ENCODE results near the gene SCG5.

The SCG5 gene

DNA sequence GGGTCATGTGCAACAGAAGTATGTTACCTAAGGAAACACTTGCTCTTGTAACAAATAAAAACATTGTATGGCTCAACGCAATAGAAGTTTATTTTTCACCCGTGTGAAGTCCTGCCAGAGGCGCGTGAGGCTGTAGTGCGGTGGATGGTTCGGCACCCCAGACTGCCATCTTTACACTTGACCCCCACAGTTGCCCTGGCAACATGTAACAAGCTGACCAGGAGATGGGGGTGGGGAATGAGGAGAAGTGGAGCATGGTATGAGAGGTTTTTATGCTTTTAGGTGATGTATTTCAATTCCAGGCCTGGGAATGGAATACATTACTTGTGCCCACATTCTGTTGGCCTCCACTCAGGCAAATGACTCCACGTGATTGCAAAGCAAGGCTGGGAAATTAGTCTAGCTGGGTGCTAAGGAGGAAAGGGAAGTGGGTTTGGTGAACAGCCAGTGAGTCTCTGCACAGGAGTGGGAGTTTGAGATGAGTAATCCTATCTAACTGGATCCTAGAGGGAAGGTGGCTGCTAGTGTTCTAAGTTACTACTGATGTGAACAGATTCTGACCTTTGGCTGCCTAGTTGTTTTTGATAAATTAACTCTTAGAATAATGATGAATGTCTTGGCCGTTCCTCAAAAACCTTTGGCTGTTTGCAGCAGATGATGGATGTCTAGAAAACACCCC lies 42.5 kb downstream of the SCG5 start:
- Histone ChIP-seq H3K9me3 (ENCODE audit: insufficient read depth, low read length) (no peaks in the 10 kb centered on the region), H3K36me3 (replicated peaks; ENCODE audit: low read depth, low read length) (peaks cover 11% of the 10 kb centered on the region), H3K4me1 (ENCODE audit: low read length) (peaks cover 18% of the 10 kb centered on the region), H3K79me2 (ENCODE audit: low read length) (no peaks in the 10 kb centered on the region), H4K20me1 (ENCODE audit: insufficient read depth, low read length) (no peaks in the 10 kb centered on the region), H3K4me3 (ENCODE audit: low read length) (no peak overlapping the region), H3K27me3 (ENCODE audit: low read depth, low read length) (no peaks in the 10 kb centered on the region), H3K4me2 (ENCODE audit: low read length) (no peak overlapping the region), H3K9ac (ENCODE audit: low read length) (no peak overlapping the region), H2AFZ (ENCODE audit: low read depth, low read length) (no peak overlapping the region), H3K27ac (ENCODE audit: low read length) (no peak overlapping the region)
- TF ChIP-seq EZH2phosphoT487 (IDR thresholded peaks at IDR 0.05; ENCODE audit: low read depth), result no peak
- TF ChIP-seq, protein P1, sequence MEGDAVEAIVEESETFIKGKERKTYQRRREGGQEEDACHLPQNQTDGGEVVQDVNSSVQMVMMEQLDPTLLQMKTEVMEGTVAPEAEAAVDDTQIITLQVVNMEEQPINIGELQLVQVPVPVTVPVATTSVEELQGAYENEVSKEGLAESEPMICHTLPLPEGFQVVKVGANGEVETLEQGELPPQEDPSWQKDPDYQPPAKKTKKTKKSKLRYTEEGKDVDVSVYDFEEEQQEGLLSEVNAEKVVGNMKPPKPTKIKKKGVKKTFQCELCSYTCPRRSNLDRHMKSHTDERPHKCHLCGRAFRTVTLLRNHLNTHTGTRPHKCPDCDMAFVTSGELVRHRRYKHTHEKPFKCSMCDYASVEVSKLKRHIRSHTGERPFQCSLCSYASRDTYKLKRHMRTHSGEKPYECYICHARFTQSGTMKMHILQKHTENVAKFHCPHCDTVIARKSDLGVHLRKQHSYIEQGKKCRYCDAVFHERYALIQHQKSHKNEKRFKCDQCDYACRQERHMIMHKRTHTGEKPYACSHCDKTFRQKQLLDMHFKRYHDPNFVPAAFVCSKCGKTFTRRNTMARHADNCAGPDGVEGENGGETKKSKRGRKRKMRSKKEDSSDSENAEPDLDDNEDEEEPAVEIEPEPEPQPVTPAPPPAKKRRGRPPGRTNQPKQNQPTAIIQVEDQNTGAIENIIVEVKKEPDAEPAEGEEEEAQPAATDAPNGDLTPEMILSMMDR (IDR thresholded peaks at IDR 0.05; ENCODE audit: low read depth, low read length), result no peak

DNA sequence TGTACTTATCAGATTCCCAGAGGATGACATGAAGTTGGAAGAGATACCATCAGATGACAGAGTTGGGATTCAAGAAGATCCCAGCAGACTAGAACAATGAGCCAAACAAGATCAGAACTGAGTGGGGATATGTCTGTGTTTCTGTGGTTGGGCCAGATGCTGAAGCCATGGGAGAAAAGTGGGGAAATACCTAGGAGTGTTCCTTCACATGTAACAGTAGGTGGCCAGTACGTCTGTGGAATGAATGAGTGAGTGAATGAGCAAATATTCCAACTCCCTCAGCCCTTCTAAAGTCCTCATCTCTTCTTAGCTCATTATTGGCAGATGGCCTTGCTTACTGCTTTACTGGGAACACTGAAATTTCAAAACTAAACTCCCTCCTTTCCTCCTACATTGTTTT lies 44.1 kb downstream of the SCG5 start:
- H3K4me2 ChIP-seq (ENCODE audit: low read length), result peak overlapping the region; percentile 33; the same call in 1 of the 2 replicates
- no peaks in the 10 kb centered on the region for H3K79me2 ChIP-seq (ENCODE audit: low read length)
- no peaks in the 10 kb centered on the region for H4K20me1 ChIP-seq (ENCODE audit: insufficient read depth, low read length)
- TF ChIP-seq, protein P1 (IDR thresholded peaks at IDR 0.05; ENCODE audit: low read depth, low read length), result no peak
- no peak for TF ChIP-seq EZH2phosphoT487 (IDR thresholded peaks at IDR 0.05; ENCODE audit: low read depth)
- no peaks in the 10 kb centered on the region for H3K27me3 ChIP-seq (ENCODE audit: low read depth, low read length)
- no peak overlapping the region for H3K9ac ChIP-seq (ENCODE audit: low read length)
- peaks cover 18% of the 10 kb centered on the region for H3K4me1 ChIP-seq (ENCODE audit: low read length)
- H3K4me3 ChIP-seq (ENCODE audit: low read length), result no peak overlapping the region
- no peak overlapping the region for H3K27ac ChIP-seq (ENCODE audit: low read length)
- H3K36me3 ChIP-seq (replicated peaks; ENCODE audit: low read depth, low read length), result peaks cover 11% of the 10 kb centered on the region
- no peaks in the 10 kb centered on the region for H3K9me3 ChIP-seq (ENCODE audit: insufficient read depth, low read length)
- H2AFZ ChIP-seq (ENCODE audit: low read depth, low read length), result no peak overlapping the region

DNA sequence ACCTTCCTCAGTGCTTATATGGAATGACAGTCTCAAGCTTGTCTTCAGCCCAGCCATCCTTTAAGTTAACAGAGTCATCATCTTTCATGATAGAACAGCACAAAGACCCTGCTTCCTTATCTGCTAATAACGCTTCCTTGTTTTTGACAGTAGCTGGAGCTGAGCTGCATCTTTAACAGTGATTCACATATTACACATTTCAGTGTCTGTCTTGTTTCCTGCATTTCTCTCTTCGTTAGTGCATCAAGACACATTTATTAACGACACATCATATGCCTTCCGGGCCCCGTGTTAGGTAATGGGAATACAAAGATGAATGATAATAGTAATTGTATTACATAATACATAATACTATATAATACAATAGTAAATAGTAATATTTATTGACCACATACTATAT lies 46.0 kb downstream of the SCG5 start:
- H3K79me2 ChIP-seq (ENCODE audit: low read length), result no peaks in the 10 kb centered on the region
- no peak overlapping the region for H3K4me3 ChIP-seq (ENCODE audit: low read length)
- no peak overlapping the region for H3K9ac ChIP-seq (ENCODE audit: low read length)
- H4K20me1 ChIP-seq (ENCODE audit: insufficient read depth, low read length), result no peaks in the 10 kb centered on the region
- H3K9me3 ChIP-seq (ENCODE audit: insufficient read depth, low read length), result no peaks in the 10 kb centered on the region
- TF ChIP-seq EZH2phosphoT487 (IDR thresholded peaks at IDR 0.05; ENCODE audit: low read depth), result no peak
- TF ChIP-seq, protein P1 (IDR thresholded peaks at IDR 0.05; ENCODE audit: low read depth, low read length), result no peak
- H3K36me3 ChIP-seq (replicated peaks; ENCODE audit: low read depth, low read length), result peaks cover 11% of the 10 kb centered on the region
- H3K27me3 ChIP-seq (ENCODE audit: low read depth, low read length), result no peaks in the 10 kb centered on the region
- H3K27ac ChIP-seq (ENCODE audit: low read length), result no peak overlapping the region
- peaks cover 23% of the 10 kb centered on the region for H3K4me1 ChIP-seq (ENCODE audit: low read length)
- H3K4me2 ChIP-seq (ENCODE audit: low read length), result no peak overlapping the region
- H2AFZ ChIP-seq (ENCODE audit: low read depth, low read length), result no peak overlapping the region

DNA sequence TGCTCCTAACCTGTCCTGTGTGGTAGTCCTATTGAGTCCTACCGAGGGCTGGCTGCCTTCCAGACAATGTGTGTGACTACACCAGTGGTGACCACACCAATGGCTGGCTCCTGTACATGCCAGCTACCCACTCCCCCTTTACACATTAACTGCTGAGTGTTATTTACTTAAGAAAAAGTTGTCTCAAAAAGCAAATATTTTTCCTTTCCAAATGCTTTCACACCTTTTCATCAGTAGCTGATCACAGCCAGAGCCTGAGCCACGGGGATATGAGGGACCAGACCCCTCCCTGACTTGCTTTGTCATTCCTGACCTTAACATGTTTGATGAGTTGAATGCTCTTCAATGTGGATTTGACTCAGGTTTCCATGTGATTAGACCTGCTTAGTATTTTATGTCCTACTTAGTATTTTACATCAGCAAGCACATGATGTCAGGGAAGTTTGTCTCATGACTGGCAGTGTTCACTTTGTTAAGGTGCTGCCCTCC lies 46.7 kb downstream of the SCG5 start:
- Histone ChIP-seq H3K4me2 (ENCODE audit: low read length) (no peak overlapping the region), H3K36me3 (replicated peaks; ENCODE audit: low read depth, low read length) (peaks cover 11% of the 10 kb centered on the region), H3K4me3 (ENCODE audit: low read length) (no peak overlapping the region), H3K27me3 (ENCODE audit: low read depth, low read length) (no peaks in the 10 kb centered on the region), H3K79me2 (ENCODE audit: low read length) (no peaks in the 10 kb centered on the region), H2AFZ (ENCODE audit: low read depth, low read length) (no peak overlapping the region), H3K27ac (ENCODE audit: low read length) (no peak overlapping the region), H3K4me1 (ENCODE audit: low read length) (peaks cover 23% of the 10 kb centered on the region), H4K20me1 (ENCODE audit: insufficient read depth, low read length) (no peaks in the 10 kb centered on the region), H3K9me3 (ENCODE audit: insufficient read depth, low read length) (no peaks in the 10 kb centered on the region), H3K9ac (ENCODE audit: low read length) (no peak overlapping the region)
- TF ChIP-seq, protein P1 (IDR thresholded peaks at IDR 0.05; ENCODE audit: low read depth, low read length), result no peak
- no peak for TF ChIP-seq EZH2phosphoT487 (IDR thresholded peaks at IDR 0.05; ENCODE audit: low read depth)

All from OCI-LY3 (cell line).